Suprapubic skin (tissue), 4 donors: ENCODE data around the gene NVL. TPM values are rescaled to one million over a fixed set of nuclear protein-coding genes. Genes with fewer than 3 reads are reported as not detected.
"Not testable (repeated sequence)": the region's sequence is repeated elsewhere in the genome, so short reads cannot be mapped to it uniquely, and the experiment has no call there.

ENCODE experiments used
- DNase-seq, 2 donors: peaks; one replicate each; pipeline ENCODE4 v3.0.0-alpha.2; 2019; ENCODE audit warnings: low spot score in 2 of 2
- H3K27ac ChIP-seq: fragments of 200-600 bp; sonication (generic); one replicate; pipeline ENCODE4 v1.5.1; 2019
- H3K27me3 ChIP-seq: fragments of 200-600 bp; sonication (generic); one replicate; pipeline ENCODE4 v1.5.1; 2019
- H3K36me3 ChIP-seq: fragments of 200-600 bp; sonication (generic); one replicate; pipeline ENCODE4 v1.5.1; 2019
- H3K4me1 ChIP-seq: fragments of 200-600 bp; sonication (generic); one replicate; pipeline ENCODE4 v1.5.1; 2019
- H3K4me3 ChIP-seq: fragments of 200-600 bp; sonication (generic); one replicate; pipeline ENCODE4 v1.5.1; 2019; ENCODE audit warnings: mild to moderate bottlenecking
- H3K9me3 ChIP-seq: fragments of 200-600 bp; sonication (generic); one replicate; pipeline ENCODE4 v1.5.1; 2019
- EP300 ChIP-seq: sonication (generic); formaldehyde crosslinking; IDR thresholded peaks from one replicate; pipeline ENCODE4 v1.6.1; 2017; ENCODE audit warnings: antibody characterized with exemption
- POLR2A ChIP-seq, 2 donors: fragments of 450-650 bp; IDR thresholded peaks; one replicate each; pipeline ENCODE4 v1.6.1; 2017; ENCODE audit warnings: antibody characterized with exemption in 2 of 2, mild to moderate bottlenecking in 2 of 2, moderate library complexity in 2 of 2
- POLR2AphosphoS5 ChIP-seq, 3 donors: sonication (generic); formaldehyde crosslinking; IDR thresholded peaks; one replicate each; pipeline ENCODE4 v1.6.1; 2017; ENCODE audit warnings: antibody characterized with exemption in 3 of 3
- WGBS: methylation state at CpG from one replicate; pipeline ENCODE4 v1.1.5; 2018; 5-methylcytosine and 5-hydroxymethylcytosine counted together
- total RNA-seq, 4 donors: library from RNA; depleted of rRNA; stranded (reverse); fragments of >200 nt; gene quantifications; one replicate each; pipeline ENCODE4 v1.1.0, GENCODE V29; 2016
- TF ChIP-seq, protein P1 (sequence below), 2 donors: fragments of 200-600 bp in 1 of 2; fragments of 450-650 bp in 1 of 2; sonication (generic) in 1 of 2; IDR thresholded peaks; one replicate each; pipeline ENCODE4 v1.5.1; 2016 to 2019; ENCODE audit warnings: antibody characterized with exemption in 2 of 2, mild to moderate bottlenecking in 1 of 2, moderate library complexity in 1 of 2

NVL gene
- total RNA-seq, 4 donors from 2014 or later: 31.7 to 86.4 (median 36.8) TPM

DNA sequence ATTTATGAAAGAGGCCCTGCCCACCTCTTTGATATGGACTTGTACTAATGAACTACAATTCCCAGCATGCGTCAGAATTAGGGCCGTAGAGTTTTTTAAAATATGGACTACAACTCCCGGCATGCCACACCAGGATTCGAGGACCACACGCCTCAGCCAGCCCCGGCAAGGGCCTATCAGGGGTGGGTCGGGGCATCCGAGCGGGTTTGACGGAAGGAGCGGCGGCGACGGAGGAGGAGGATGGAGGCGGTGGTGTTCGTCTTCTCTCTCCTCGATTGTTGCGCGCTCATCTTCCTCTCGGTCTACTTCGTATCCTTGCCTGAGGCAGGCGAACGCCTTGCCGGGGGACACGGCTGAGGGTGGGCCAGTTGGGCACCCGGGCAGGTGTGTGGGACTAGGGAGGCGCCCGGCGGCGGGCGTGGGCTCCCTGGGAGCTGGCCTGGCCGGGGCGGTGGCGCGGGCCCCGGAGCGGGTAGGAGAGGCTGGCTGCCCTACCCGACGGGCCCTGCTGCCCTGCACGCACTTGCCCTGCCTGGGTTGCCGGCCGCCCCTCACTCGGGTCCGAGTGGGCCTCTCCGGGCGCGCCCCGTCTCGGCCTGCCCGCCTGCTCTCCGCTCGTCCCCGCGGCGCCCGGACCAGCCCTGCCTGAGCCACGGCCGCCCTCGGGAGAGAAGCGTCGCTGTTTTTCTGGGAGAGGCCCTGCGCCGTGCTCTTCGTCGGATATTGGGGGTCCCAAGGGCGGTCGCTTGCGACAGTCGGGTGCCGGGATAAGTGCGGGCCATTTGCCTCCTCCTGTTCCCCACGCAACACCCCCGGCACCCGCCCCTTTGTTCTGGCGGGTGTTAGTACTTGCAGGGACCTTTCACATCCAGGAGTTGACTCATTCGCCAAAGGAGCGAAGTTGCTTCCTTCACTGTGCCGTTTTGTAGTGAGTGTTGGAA, 27.0 kb upstream of the NVL start, which contains the start of gene CNIH4:
Gene CNIH4, plus strand, starts transcription at position 195 of the 941 bp plus-strand sequence. Its CDS starts 46 bp downstream, at position 241.
- no peaks in the 10 kb centered on the region for H3K27me3 ChIP-seq
- H3K9me3 ChIP-seq: no peaks in the 10 kb centered on the region
- peak within 1 kb of the TSS; percentile 94 for H3K4me3 ChIP-seq
- under 1% methylated on average over 28 of the region's 78 CpGs for WGBS
- H3K4me1 ChIP-seq: peaks cover 28% of the 10 kb centered on the region
- no peaks in the 10 kb centered on the region for H3K36me3 ChIP-seq
- TF ChIP-seq POLR2AphosphoS5 (IDR thresholded peaks at IDR 0.05): peak in 2 of 3 donors; percentile 71 to 84
- peak in 1 of 2 donors; percentile 81 for TF ChIP-seq POLR2A (IDR thresholded peaks at IDR 0.05)
- no peak for TF ChIP-seq EP300
- DNase-seq: peak; percentile 93 to 94
- H3K27ac ChIP-seq: peak within 1 kb of the TSS; percentile 96

DNA sequence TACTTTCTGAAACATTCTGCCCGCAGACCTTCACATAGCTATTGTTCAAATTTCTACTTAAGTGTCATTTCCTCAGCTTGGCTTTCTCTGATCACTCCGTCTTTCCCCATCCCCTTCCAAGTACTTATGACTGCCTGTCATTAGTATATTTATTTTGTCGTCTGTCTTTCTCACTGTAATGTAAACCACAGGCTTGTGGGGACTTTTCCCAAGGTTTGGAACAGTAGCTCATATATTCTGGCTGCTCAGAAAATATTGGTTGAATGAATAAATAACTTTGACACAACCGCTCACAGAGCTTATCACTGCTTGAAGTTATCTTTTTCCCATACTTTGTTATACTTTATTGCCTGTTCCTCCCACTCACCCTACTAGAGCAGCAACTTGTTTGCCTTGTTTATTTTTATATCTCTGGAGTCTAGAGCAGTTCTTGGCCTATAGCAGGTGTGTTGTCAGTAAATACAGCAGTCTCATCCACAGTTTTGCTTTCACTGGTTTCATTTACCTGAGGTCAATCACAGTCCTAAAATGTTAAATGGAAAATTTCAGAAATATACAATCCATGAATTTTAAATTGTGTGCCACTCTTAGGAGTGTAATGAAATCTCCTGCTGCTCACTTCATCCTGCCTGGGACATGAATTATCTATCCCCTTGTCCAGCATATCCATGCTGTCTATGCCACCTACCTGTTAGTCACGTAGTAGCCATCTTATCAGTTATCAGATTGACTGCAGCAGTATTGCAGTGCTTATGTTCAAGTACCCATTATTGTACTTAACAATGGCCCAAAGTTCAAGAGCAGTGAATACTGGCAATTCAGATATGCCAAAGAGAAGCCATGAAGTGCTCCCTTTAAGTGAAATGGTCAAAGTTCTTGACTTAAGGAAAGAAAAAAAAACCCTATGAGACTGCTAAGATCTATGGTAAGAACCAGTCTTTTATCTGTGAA, 24.3 kb upstream of the NVL start:
- no peak overlapping the region for H3K27ac ChIP-seq
- H3K9me3 ChIP-seq: no peaks in the 10 kb centered on the region
- peaks cover 19% of the 10 kb centered on the region for H3K4me1 ChIP-seq
- DNase-seq: no peak
- TF ChIP-seq POLR2A (IDR thresholded peaks at IDR 0.05): no peak
- no peak for TF ChIP-seq EP300
- TF ChIP-seq POLR2AphosphoS5 (IDR thresholded peaks at IDR 0.05): no peak
- TF ChIP-seq, protein P1, sequence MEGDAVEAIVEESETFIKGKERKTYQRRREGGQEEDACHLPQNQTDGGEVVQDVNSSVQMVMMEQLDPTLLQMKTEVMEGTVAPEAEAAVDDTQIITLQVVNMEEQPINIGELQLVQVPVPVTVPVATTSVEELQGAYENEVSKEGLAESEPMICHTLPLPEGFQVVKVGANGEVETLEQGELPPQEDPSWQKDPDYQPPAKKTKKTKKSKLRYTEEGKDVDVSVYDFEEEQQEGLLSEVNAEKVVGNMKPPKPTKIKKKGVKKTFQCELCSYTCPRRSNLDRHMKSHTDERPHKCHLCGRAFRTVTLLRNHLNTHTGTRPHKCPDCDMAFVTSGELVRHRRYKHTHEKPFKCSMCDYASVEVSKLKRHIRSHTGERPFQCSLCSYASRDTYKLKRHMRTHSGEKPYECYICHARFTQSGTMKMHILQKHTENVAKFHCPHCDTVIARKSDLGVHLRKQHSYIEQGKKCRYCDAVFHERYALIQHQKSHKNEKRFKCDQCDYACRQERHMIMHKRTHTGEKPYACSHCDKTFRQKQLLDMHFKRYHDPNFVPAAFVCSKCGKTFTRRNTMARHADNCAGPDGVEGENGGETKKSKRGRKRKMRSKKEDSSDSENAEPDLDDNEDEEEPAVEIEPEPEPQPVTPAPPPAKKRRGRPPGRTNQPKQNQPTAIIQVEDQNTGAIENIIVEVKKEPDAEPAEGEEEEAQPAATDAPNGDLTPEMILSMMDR (IDR thresholded peaks at IDR 0.05): no peak
- H3K4me3 ChIP-seq: no peak overlapping the region
- H3K27me3 ChIP-seq: no peaks in the 10 kb centered on the region
- no peaks in the 10 kb centered on the region for H3K36me3 ChIP-seq
- WGBS: 79% methylated on average over 5 of the region's 5 CpGs

DNA sequence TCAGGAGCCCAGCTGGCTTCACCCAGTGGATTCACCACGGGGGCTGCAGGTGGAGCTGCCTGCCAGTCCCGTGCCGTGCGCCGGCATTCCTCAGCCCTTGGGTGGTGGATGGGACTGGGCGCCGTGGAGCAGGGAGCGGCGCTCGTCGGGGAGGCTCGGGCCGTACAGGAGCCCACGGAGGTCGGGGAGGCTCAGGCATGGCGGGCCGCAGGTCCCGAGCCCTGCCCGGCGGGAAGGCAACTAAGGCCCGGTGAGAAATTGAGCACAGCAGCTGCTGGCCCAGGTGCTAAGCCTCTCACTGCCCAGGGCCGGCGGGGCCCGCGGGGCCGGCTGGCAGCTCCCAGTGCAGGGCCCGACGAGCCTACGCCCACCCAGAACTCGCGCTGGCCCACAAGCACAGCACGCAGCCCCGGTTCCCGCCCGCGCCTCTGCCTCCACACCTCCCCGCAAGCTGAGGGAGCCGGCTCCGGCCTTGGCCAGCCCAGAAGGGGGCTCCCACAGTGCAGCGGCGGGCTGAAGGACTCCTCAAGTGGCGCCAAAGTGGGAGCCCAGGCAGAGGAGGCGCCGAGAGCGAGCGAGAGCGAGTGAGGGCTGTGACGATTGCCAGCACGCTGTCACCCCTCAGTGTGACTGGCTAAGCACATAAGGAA, 22.6 kb upstream of the NVL start:
- 93% methylated on average over 33 of the region's 49 CpGs for WGBS
- not testable (repeated sequence) for H3K27me3 ChIP-seq, H3K4me1 ChIP-seq, H3K9me3 ChIP-seq, H3K36me3 ChIP-seq, DNase-seq, H3K4me3 ChIP-seq, H3K27ac ChIP-seq

DNA sequence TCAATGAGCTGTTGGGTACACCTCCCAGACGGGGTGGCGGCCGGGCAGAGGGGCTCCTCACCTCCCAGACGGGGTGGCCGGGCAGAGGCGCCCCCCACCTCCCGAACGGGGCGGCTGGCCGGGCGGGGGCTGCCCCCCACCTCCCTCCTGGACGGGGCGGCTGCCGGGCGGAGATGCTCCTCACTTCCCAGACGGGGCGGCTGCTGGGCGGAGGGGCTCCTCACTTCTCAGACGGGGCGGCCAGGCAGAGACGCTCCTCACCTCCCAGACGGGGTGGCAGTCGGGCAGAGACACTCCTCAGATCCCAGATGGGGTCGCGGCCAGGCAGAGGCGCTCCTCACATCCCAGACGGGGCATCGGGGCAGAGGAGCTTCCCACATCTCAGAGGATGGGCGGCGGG, 19.7 kb upstream of the NVL start:
- not testable (repeated sequence) for H3K4me3 ChIP-seq, H3K4me1 ChIP-seq, H3K27me3 ChIP-seq, H3K9me3 ChIP-seq, H3K36me3 ChIP-seq, DNase-seq, H3K27ac ChIP-seq
- 95% methylated on average over 6 of the region's 30 CpGs for WGBS

DNA sequence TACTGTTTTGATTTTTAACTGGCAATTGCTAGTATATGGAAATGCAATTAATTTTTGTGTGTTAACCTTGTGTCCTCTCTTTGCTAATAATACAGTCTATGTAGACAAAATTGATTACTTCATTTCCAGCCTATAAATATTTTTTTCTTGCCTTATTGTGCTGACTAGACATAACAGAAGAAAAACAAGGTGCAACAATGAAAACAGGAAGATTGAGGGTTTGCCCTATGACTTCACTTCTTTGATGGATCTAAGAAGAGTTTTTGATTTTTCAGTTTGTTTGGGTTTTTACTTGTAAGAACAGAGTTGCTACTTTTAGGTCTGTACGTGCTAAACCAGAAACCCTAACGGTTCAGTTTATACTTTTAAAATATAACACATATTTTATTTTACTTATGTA, 18.2 kb upstream of the NVL start:
- WGBS: 72% methylated on average over 2 of the region's 2 CpGs
- no peak overlapping the region for H3K4me3 ChIP-seq
- peaks cover 3% of the 10 kb centered on the region for H3K27me3 ChIP-seq
- TF ChIP-seq EP300: no peak
- no peak for TF ChIP-seq POLR2A (IDR thresholded peaks at IDR 0.05)
- no peak for TF ChIP-seq POLR2AphosphoS5 (IDR thresholded peaks at IDR 0.05)
- TF ChIP-seq, protein P1 (IDR thresholded peaks at IDR 0.05): no peak
- H3K4me1 ChIP-seq: no peaks in the 10 kb centered on the region
- no peak for DNase-seq
- H3K9me3 ChIP-seq: peaks cover 14% of the 10 kb centered on the region
- no peaks in the 10 kb centered on the region for H3K36me3 ChIP-seq
- no peak overlapping the region for H3K27ac ChIP-seq

DNA sequence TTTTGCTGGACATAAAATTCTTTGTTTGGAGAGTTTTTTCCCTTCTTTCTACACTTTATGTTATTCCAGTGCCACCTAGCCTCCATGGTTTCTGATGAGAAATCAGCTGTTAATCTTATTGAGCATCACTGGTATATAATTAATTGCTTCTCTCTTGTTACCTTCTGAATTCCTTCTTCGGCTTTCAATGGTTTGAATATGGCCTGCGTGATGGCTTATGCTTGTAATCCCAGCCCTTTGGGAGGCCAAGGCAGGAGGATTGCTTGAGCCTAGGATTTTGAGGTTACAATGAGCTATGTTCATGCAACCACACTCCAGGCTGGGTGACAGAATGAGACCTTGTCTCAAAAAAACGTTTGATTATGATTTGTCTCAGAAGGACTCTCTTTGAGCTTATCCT, 13.7 kb upstream of the NVL start:
- peaks cover 14% of the 10 kb centered on the region for H3K9me3 ChIP-seq
- no peak for DNase-seq
- H3K27me3 ChIP-seq: peaks cover 3% of the 10 kb centered on the region
- 51% methylated on average over 3 of the region's 3 CpGs for WGBS
- H3K4me3 ChIP-seq: no peak overlapping the region
- TF ChIP-seq POLR2AphosphoS5 (IDR thresholded peaks at IDR 0.05) (no peak), POLR2A (IDR thresholded peaks at IDR 0.05) (no peak), EP300 (no peak)
- TF ChIP-seq, protein P1 (IDR thresholded peaks at IDR 0.05): no peak
- H3K36me3 ChIP-seq: no peaks in the 10 kb centered on the region
- H3K27ac ChIP-seq: no peak overlapping the region
- peaks cover 6% of the 10 kb centered on the region for H3K4me1 ChIP-seq

DNA sequence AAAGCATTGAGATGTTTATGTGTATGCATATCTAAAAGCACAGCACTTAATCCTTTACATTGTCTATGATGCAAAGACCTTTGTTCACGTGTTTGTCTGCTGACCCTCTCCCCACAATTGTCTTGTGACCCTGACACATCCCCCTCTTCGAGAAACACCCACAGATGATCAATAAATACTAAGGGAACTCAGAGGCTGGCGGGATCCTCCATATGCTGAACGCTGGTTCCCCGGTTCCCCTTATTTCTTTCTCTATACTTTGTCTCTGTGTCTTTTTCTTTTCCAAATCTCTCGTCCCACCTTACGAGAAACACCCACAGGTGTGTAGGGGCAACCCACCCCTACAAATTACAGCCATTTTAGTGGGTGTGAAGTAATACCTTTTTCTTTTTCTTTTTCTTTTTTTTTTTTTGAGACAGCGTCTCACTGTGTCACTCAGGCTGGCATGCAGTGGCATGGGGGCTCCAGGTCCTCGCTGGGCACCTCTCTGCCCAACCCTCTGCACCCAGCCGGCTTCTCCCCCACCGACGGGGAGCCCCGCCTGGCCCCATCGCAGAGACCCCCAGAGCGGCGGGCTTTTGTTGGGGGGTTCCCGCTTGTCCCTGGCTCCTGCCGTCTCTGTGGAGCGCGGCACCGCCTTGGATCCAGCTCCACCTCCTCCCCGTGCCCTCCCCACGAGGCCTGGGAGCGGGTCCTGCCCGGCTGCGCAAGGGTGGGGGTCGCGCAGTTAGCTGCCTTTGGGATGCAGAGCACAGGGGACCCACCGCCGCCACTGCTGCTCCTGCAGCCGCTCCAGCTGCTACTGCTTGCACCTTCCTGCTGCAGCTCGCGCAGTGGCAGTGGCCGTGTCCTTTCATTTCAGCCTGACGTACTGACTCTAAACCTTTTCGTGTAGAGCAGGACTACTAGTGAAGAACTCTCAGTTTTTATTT, 10.7 kb upstream of the NVL start:
- 7% methylated on average over 27 of the region's 36 CpGs for WGBS
- peak overlapping the region; percentile 50 for H3K4me3 ChIP-seq
- H3K9me3 ChIP-seq: peaks cover 14% of the 10 kb centered on the region
- not testable (repeated sequence) for H3K27ac ChIP-seq, H3K36me3 ChIP-seq, DNase-seq, H3K4me1 ChIP-seq, H3K27me3 ChIP-seq
